ENCODE results near the gene ZNF600. TPM values are rescaled to one million over a fixed set of nuclear protein-coding genes. Genes with fewer than 3 reads are reported as not detected.

ZNF600 gene
- total and polyA plus RNA-seq, 2 of the 8 experiments (the other 6 are each of a cell fraction or from before 2014, with no cell fraction given) = 2.1 to 8.0 TPM

- H3K79me2 ChIP-seq (ENCODE audit: control insufficient read depth in 1 of 2, insufficient read depth in 2 of 2, low read length in 2 of 2) = no peaks in the 10 kb centered on the region
- no peaks in the 10 kb centered on the region for H3K36me3 ChIP-seq (ENCODE audit: control insufficient read depth in 2 of 4, insufficient read depth in 4 of 4, low read length in 3 of 4)
- H3K27me3 ChIP-seq (replicated peaks in 1 of 4; ENCODE audit: control insufficient read depth in 3 of 4, extremely low read depth in 1 of 4, insufficient read depth in 3 of 4, low read length in 3 of 4) = peaks cover 0 to 17% (median 6%) of the 10 kb centered on the region in 4 experiments; a peak in 5 of 7 replicates
- H3K9ac ChIP-seq (replicated peaks in 1 of 4; ENCODE audit: extremely low read depth in 1 of 4, low read depth in 3 of 4, low read length in 3 of 4) = no peak overlapping the region
- no peak overlapping the region for H2AFZ ChIP-seq (ENCODE audit: low read length)
- no peak overlapping the region for H4K91ac ChIP-seq (replicated peaks; ENCODE audit: insufficient read length, low read length)
- H2BK5ac ChIP-seq (ENCODE audit: low read depth, low read length) = no peak overlapping the region; the same call in 1 of the 2 replicates
- no peak overlapping the region for H3K14ac ChIP-seq (ENCODE audit: insufficient read length)
- no peaks in the 10 kb centered on the region for H4K20me1 ChIP-seq (replicated peaks in 1 of 2; ENCODE audit: control insufficient read depth in 1 of 2, insufficient read depth in 2 of 2, low read length in 2 of 2)
- no peak overlapping the region for H3K4ac ChIP-seq (replicated peaks; ENCODE audit: insufficient read length, low read depth, low read length)
- no peak overlapping the region for H2AK5ac ChIP-seq (ENCODE audit: low read depth, low read length)
- H3K23ac ChIP-seq (ENCODE audit: insufficient read length) = no peak overlapping the region
- H4K5ac ChIP-seq (ENCODE audit: insufficient read length, low read depth, low read length) = no peak overlapping the region
- no peak overlapping the region for H2BK15ac ChIP-seq (ENCODE audit: low read length)
- peaks cover 0 to 2% (median 0%) of the 10 kb centered on the region in 4 experiments; a peak in 1 of 7 replicates for H3K4me1 ChIP-seq (replicated peaks in 1 of 4; ENCODE audit: control insufficient read depth in 3 of 4, insufficient read depth in 4 of 4, low read length in 3 of 4)
- FAIRE-seq (no peak), DNase-seq (ENCODE audit: low read depth in 1 of 2, low spot score in 2 of 2) (no peak)
- H3K23me2 ChIP-seq (ENCODE audit: low read depth, low read length) = peaks cover 8% of the 10 kb centered on the region
- no peak overlapping the region for H3K56ac ChIP-seq (replicated peaks; ENCODE audit: insufficient read length, low read depth, low read length)
- H3K27ac ChIP-seq (ENCODE audit: low read depth, low read length) = no peak overlapping the region
- H4K8ac ChIP-seq (ENCODE audit: extremely low read depth, insufficient read depth, low read length) = no peak overlapping the region
- H2BK20ac ChIP-seq (ENCODE audit: low read length) = no peak overlapping the region
- no peaks in the 10 kb centered on the region; a peak in 1 of 4 replicates for H3K9me3 ChIP-seq (ENCODE audit: insufficient read depth in 2 of 2, low read depth in 1 of 2, low read length in 1 of 2)
- no peak overlapping the region for H3K4me3 ChIP-seq (ENCODE audit: extremely low read depth in 1 of 4, insufficient read depth in 2 of 4, low read depth in 3 of 4, low read length in 4 of 4)
- no peak overlapping the region for H2BK120ac ChIP-seq (replicated peaks; ENCODE audit: low read depth, low read length)
- no peak overlapping the region for H3K4me2 ChIP-seq (ENCODE audit: insufficient read depth in 1 of 2, low read depth in 2 of 2, low read length in 2 of 2)
- no peak overlapping the region for H3K18ac ChIP-seq (ENCODE audit: extremely low read depth, low read length)
- H3K79me1 ChIP-seq (ENCODE audit: low read depth, low read length) = no peaks in the 10 kb centered on the region
- no peak overlapping the region for H2BK12ac ChIP-seq (ENCODE audit: low read depth, low read length)
- no peak for TF ChIP-seq GABPA (IDR thresholded peaks at IDR 0.05; ENCODE audit: borderline replicate concordance, insufficient read depth, low read length)
- TF ChIP-seq RBBP5 (IDR thresholded peaks at IDR 0.05; ENCODE audit: borderline replicate concordance, low read depth, low read length) = no peak
- TF ChIP-seq RNF2 (IDR thresholded peaks at IDR 0.05; ENCODE audit: borderline replicate concordance, low read depth, low read length, missing control alignments, poor library complexity, severe bottlenecking) = no peak
- no peak for TF ChIP-seq GTF2F1 (IDR thresholded peaks at IDR 0.05; ENCODE audit: borderline replicate concordance, low read depth, low read length)
- TF ChIP-seq RAD21 (IDR thresholded peaks at IDR 0.05 in 1 of 2, conservative IDR thresholded peaks at IDR 0.05 in 1 of 2; ENCODE audit: low read depth in 2 of 2, low read length in 2 of 2) = no peak
- no peak for TF ChIP-seq FOSL1 (IDR thresholded peaks at IDR 0.05; ENCODE audit: insufficient read depth, low read depth, low read length)
- TF ChIP-seq TCF12 (IDR thresholded peaks at IDR 0.05; ENCODE audit: low read depth, low read length) = no peak
- ChIA-PET CTCF (ENCODE audit: partially characterized antibody) (no interaction called here), POLR2A (ENCODE audit: partially characterized antibody) (no interaction called here)
- 93% methylated on average over 6 of the region's 6 CpGs; no CpG with 5 or more reads in 1 of the 2 experiments for WGBS, 2 experiments (ENCODE audit: extremely low coverage in 1 of 2, insufficient coverage in 1 of 2, insufficient read length in 1 of 2, insufficient replicate concordance in 2 of 2, low coverage in 1 of 2, low lambda C conversion rate in 2 of 2, missing lambda C conversion rate in 1 of 2)
Observed at GRCh38 chr19:52789440-52789839, 2.8 kb upstream of the ZNF600 start.

All from H1 (cell line).